Measurements from ENCODE around the gene DCP2. TPM values are rescaled to one million over a fixed set of nuclear protein-coding genes. Genes with fewer than 3 reads are reported as not detected.

The DCP2 gene
- total and polyA plus RNA-seq, 2 donors (not counting 1 experiment from before 2014, with no cell fraction given), result 7.9 to 19.5 TPM

GRCh38 chr5:112971276-112971675 lies 5.3 kb upstream of the DCP2 start:
- Histone ChIP-seq H3K9ac (ENCODE audit: insufficient read depth, low read length) (no peak overlapping the region), H2AFZ (ENCODE audit: low read length) (no peak overlapping the region), H3K27me3 (ENCODE audit: control insufficient read depth, insufficient read depth, low read length) (no peaks in the 10 kb centered on the region), H4K20me1 (ENCODE audit: control insufficient read depth, extremely low read depth, insufficient read depth, low read length) (no peaks in the 10 kb centered on the region), H3K4me1 (ENCODE audit: control insufficient read depth, extremely low read depth, insufficient read depth, low read length) (peaks cover 2% of the 10 kb centered on the region), H3K9me3 (ENCODE audit: control insufficient read depth, insufficient read depth, low read depth, low read length) (no peaks in the 10 kb centered on the region), H3K4me3 (replicated peaks in 1 of 4; ENCODE audit: control extremely low read depth in 1 of 4, insufficient read depth in 1 of 4, low read depth in 3 of 4, low read length in 4 of 4) (no peak overlapping the region), H3K79me2 (ENCODE audit: control insufficient read depth, insufficient read depth, low read length) (no peaks in the 10 kb centered on the region), H3K4me2 (ENCODE audit: extremely low read depth, insufficient read depth, low read length) (no peak overlapping the region), H3K27ac (ENCODE audit: insufficient read depth, low read length) (no peak overlapping the region), H3K36me3 (ENCODE audit: control insufficient read depth, insufficient read depth, low read length) (no peaks in the 10 kb centered on the region)
- no peak for DNase-seq (ENCODE audit: low read depth in 2 of 2)
- TF ChIP-seq CTCF (conservative IDR thresholded peaks at IDR 0.05 in 1 of 2, IDR thresholded peaks at IDR 0.05 in 1 of 2; ENCODE audit: low read depth in 1 of 2, low read length in 2 of 2), result no peak
- no peak for TF ChIP-seq EZH2 (IDR thresholded peaks at IDR 0.05; ENCODE audit: low read length, missing control alignments)

GRCh38 chr5:112973036-112973435 lies 3.6 kb upstream of the DCP2 start:
- Histone ChIP-seq H3K27ac (ENCODE audit: insufficient read depth, low read length) (no peak overlapping the region), H3K27me3 (ENCODE audit: control insufficient read depth, insufficient read depth, low read length) (no peaks in the 10 kb centered on the region), H3K4me2 (ENCODE audit: extremely low read depth, insufficient read depth, low read length) (no peak overlapping the region), H4K20me1 (ENCODE audit: control insufficient read depth, extremely low read depth, insufficient read depth, low read length) (no peaks in the 10 kb centered on the region), H3K4me3 (replicated peaks in 1 of 4; ENCODE audit: control extremely low read depth in 1 of 4, insufficient read depth in 1 of 4, low read depth in 3 of 4, low read length in 4 of 4) (no peak overlapping the region), H2AFZ (ENCODE audit: low read length) (no peak overlapping the region), H3K9me3 (ENCODE audit: control insufficient read depth, insufficient read depth, low read depth, low read length) (no peaks in the 10 kb centered on the region), H3K79me2 (ENCODE audit: control insufficient read depth, insufficient read depth, low read length) (peaks cover 11% of the 10 kb centered on the region), H3K4me1 (ENCODE audit: control insufficient read depth, extremely low read depth, insufficient read depth, low read length) (peaks cover 2% of the 10 kb centered on the region), H3K9ac (ENCODE audit: insufficient read depth, low read length) (no peak overlapping the region), H3K36me3 (ENCODE audit: control insufficient read depth, insufficient read depth, low read length) (no peaks in the 10 kb centered on the region)
- DNase-seq (ENCODE audit: low read depth in 2 of 2), result no peak
- TF ChIP-seq EZH2 (IDR thresholded peaks at IDR 0.05; ENCODE audit: low read length, missing control alignments), result no peak
- TF ChIP-seq CTCF (conservative IDR thresholded peaks at IDR 0.05 in 1 of 2, IDR thresholded peaks at IDR 0.05 in 1 of 2; ENCODE audit: low read depth in 1 of 2, low read length in 2 of 2), result no peak

GRCh38 chr5:112973904-112974303 lies 2.7 kb upstream of the DCP2 start:
- H3K27me3 ChIP-seq (ENCODE audit: control insufficient read depth, insufficient read depth, low read length), result no peaks in the 10 kb centered on the region
- no peaks in the 10 kb centered on the region for H3K9me3 ChIP-seq (ENCODE audit: control insufficient read depth, insufficient read depth, low read depth, low read length)
- TF ChIP-seq EZH2 (IDR thresholded peaks at IDR 0.05; ENCODE audit: low read length, missing control alignments) (no peak), CTCF (conservative IDR thresholded peaks at IDR 0.05 in 1 of 2, IDR thresholded peaks at IDR 0.05 in 1 of 2; ENCODE audit: low read depth in 1 of 2, low read length in 2 of 2) (no peak)
- H2AFZ ChIP-seq (ENCODE audit: low read length), result no peak overlapping the region
- peaks cover 20% of the 10 kb centered on the region for H3K79me2 ChIP-seq (ENCODE audit: control insufficient read depth, insufficient read depth, low read length)
- DNase-seq (ENCODE audit: low read depth in 2 of 2), result no peak
- H3K27ac ChIP-seq (ENCODE audit: insufficient read depth, low read length), result no peak overlapping the region
- no peak overlapping the region for H3K4me3 ChIP-seq (replicated peaks in 1 of 4; ENCODE audit: control extremely low read depth in 1 of 4, insufficient read depth in 1 of 4, low read depth in 3 of 4, low read length in 4 of 4)
- H3K4me1 ChIP-seq (ENCODE audit: control insufficient read depth, extremely low read depth, insufficient read depth, low read length), result peaks cover 2% of the 10 kb centered on the region
- no peak overlapping the region for H3K4me2 ChIP-seq (ENCODE audit: extremely low read depth, insufficient read depth, low read length)
- no peaks in the 10 kb centered on the region for H3K36me3 ChIP-seq (ENCODE audit: control insufficient read depth, insufficient read depth, low read length)
- no peak overlapping the region for H3K9ac ChIP-seq (ENCODE audit: insufficient read depth, low read length)
- H4K20me1 ChIP-seq (ENCODE audit: control insufficient read depth, extremely low read depth, insufficient read depth, low read length), result no peaks in the 10 kb centered on the region

Measured in fibroblast of lung (primary cell).